22Rv1 (cell line): Measurements from ENCODE around the gene RPL31.

ENCODE experiments used
- ZFX ChIP-seq: fragments of 450-650 bp; IDR thresholded peaks from 2 replicates; pipeline ENCODE4 v1.6.1; 2017; ENCODE audit warnings: antibody characterized with exemption, borderline replicate concordance
- TF ChIP-seq, protein P1 (sequence below): fragments of 450-650 bp; IDR thresholded peaks from 2 replicates; pipeline ENCODE4 v1.5.1; 2017; ENCODE audit warnings: mild to moderate bottlenecking

DNA sequence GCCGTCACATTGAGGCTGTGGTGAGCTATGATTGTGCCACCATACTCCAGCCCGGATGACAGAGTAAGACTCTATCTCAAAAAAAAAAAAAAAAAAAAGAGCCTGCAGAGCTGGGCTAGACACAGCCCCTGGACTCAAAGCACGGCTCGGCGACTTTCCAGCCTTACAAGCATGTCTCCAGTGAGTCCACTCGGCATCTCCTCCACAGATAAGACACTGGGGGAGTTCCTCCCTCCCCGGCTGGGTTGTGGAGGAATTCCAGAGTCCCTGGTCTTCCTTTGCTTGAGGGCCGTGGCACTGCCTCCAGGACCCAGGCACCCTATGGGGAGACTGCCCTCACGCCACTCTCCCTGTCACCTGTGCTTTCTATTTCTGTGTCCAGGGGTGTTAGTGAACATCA is 30.9 kb upstream of the RPL31 start:
- TF ChIP-seq, protein P1, sequence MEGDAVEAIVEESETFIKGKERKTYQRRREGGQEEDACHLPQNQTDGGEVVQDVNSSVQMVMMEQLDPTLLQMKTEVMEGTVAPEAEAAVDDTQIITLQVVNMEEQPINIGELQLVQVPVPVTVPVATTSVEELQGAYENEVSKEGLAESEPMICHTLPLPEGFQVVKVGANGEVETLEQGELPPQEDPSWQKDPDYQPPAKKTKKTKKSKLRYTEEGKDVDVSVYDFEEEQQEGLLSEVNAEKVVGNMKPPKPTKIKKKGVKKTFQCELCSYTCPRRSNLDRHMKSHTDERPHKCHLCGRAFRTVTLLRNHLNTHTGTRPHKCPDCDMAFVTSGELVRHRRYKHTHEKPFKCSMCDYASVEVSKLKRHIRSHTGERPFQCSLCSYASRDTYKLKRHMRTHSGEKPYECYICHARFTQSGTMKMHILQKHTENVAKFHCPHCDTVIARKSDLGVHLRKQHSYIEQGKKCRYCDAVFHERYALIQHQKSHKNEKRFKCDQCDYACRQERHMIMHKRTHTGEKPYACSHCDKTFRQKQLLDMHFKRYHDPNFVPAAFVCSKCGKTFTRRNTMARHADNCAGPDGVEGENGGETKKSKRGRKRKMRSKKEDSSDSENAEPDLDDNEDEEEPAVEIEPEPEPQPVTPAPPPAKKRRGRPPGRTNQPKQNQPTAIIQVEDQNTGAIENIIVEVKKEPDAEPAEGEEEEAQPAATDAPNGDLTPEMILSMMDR: no peak
- no peak for TF ChIP-seq ZFX
